ENCODE measurements around the gene IGFALS. TPM values are rescaled to one million over a fixed set of nuclear protein-coding genes. Genes with fewer than 3 reads are reported as not detected.

Gene IGFALS
- total RNA-seq, 1 donor = not detected

DNA sequence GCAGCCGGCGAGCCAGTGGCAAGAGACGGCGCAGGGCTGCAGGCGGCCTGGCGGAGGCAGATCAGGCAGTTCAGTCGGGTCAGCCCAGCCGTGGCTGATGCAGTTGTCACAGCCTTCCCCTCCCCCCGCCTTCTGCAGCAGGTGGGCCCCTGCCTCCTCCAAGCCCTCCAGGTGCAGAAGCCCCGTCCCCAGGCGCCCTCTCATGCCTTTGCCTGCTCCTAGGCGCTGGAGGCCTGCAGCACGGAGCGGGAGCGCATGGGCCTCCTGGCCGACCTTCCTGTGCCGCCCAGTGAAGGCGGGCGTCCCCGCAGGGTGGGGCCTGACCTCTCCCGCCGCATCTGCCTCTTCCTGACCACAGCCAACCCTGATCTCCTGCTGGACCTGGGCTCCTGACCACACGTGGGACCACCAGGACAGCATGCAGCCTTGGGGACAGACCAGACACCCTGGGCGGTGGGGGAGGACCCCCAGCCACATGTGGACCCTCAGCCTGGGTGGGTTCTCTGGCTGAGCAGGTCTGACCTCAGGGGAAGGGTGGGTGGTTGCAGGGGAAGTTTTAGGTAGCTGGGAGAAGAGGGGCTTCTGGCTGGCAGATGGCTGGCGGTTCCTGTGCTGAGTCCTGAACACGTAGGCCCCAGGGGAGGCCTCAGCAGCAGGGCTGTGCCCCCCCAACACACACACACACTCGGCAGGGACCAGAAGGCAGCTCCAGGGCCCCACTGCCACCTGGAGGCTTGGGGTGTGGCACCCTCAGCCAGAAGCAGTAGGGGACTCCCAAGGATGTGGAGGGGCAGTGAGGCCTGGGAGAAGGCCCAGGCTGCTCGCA is 17.4 kb downstream of the IGFALS start:
- TF ChIP-seq, protein P1, sequence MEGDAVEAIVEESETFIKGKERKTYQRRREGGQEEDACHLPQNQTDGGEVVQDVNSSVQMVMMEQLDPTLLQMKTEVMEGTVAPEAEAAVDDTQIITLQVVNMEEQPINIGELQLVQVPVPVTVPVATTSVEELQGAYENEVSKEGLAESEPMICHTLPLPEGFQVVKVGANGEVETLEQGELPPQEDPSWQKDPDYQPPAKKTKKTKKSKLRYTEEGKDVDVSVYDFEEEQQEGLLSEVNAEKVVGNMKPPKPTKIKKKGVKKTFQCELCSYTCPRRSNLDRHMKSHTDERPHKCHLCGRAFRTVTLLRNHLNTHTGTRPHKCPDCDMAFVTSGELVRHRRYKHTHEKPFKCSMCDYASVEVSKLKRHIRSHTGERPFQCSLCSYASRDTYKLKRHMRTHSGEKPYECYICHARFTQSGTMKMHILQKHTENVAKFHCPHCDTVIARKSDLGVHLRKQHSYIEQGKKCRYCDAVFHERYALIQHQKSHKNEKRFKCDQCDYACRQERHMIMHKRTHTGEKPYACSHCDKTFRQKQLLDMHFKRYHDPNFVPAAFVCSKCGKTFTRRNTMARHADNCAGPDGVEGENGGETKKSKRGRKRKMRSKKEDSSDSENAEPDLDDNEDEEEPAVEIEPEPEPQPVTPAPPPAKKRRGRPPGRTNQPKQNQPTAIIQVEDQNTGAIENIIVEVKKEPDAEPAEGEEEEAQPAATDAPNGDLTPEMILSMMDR (IDR thresholded peaks at IDR 0.05; ENCODE audit: insufficient read depth, low read depth, low read length) = no peak
- no peak for DNase-seq (ENCODE audit: low read depth)
- no peak overlapping the region for H3K4me3 ChIP-seq (ENCODE audit: low read depth, low read length)

DNA sequence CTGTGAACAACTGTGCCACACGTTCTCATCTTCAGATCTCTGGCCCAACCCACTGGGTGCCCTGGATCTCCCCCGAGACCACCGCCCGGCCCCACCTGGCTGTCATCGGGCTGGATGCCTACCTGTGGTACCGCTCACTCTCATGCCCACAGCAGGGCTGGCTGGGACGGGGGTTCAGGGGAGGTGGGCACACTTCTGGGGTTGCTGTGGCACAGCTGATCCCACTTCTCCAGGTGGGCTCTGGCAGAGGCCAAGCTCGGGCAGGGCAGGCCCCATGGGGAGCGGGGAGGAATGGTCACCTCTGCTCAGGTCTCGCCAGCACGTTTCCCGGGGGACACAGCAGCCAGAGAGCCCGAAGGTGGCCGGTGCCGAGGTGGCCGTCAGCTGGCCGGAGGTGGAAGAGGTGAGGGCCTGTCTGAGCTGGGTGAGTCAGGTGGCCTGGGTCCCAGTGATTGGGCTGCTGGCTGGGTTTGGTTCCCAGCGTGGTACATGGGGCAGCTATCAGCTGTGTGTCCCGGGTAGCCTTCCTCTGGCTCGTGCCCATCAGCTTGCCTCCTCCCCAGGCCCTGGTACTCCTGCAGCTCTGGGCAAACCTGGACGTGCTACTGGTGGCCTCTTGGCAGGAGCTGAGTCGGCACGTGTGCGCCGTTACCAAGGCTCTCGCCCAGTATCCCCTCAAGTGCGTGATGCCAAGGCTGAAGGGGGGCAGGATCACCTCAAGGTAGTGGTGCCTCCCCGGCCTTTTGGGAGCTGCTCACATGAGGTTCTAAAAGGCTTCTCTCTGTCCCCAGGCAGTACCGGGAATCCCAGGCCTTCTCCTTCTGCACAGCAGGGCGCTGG is 18.3 kb downstream of the IGFALS start:
- DNase-seq (ENCODE audit: low read depth) = no peak
- no peak overlapping the region for H3K4me3 ChIP-seq (ENCODE audit: low read depth, low read length)
- TF ChIP-seq, protein P1 (IDR thresholded peaks at IDR 0.05; ENCODE audit: insufficient read depth, low read depth, low read length) = no peak

DNA sequence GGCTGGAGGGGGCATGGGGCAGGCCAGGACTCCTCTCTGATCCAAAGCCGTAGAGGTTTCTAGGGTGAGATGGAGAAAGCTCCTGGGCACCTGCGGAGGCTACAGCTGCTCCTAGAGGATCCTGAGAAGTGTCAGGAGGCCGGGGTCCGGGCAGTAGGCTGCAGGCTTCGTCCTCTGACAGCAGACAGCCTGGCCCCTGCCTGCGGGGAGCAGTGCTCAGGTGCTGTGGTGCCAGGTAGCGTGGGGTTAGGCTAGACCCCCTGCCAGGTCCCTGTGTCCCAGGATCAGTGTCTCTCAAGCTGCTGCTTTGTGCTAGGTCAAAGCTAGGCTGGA is 19.1 kb downstream of the IGFALS start:
- peak overlapping the region; percentile 81 for H3K4me3 ChIP-seq (ENCODE audit: low read depth, low read length)
- TF ChIP-seq, protein P1 (IDR thresholded peaks at IDR 0.05; ENCODE audit: insufficient read depth, low read depth, low read length) = no peak
- DNase-seq (ENCODE audit: low read depth) = no peak

DNA sequence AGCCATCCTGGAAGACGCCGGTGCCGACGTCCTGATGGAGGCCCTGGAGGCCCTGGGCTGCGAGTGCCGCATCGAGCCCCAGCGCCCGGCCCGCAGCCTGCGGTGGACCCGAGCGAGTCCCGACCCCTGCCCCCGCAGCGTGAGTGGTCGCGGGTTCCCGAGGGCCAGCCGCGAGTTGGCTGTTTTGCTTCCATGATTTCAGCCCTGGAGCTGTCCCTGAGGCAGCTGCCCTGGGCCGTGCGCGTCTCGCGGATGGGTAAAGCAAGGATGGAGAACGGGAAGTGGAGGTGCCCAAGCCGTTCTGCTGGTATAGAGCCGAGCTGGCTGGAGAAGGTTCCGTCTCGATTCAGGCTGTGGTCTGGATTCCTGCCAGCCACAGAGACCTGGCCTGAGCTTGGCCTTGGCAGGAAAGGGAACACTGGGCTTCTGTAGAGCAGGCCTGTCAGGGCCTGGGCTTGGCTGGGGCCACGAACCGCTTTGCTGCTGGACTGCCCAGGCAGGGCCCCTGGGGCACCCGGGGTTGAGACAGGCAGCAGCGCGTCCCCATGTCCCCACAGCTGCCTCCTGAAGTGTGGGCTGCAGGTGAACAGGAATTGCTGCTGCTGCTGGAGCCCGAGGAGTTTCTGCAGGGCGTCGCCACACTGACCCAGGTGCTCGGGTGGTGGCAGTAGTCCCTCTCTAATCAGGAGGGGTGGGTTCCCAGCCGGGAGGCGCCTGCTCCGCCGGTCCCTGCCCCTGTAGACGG is 19.6 kb downstream of the IGFALS start:
- peak; percentile 52 for DNase-seq (ENCODE audit: low read depth)
- peak overlapping the region; percentile 81 for H3K4me3 ChIP-seq (ENCODE audit: low read depth, low read length)
- TF ChIP-seq, protein P1 (IDR thresholded peaks at IDR 0.05; ENCODE audit: insufficient read depth, low read depth, low read length) = no peak

DNA sequence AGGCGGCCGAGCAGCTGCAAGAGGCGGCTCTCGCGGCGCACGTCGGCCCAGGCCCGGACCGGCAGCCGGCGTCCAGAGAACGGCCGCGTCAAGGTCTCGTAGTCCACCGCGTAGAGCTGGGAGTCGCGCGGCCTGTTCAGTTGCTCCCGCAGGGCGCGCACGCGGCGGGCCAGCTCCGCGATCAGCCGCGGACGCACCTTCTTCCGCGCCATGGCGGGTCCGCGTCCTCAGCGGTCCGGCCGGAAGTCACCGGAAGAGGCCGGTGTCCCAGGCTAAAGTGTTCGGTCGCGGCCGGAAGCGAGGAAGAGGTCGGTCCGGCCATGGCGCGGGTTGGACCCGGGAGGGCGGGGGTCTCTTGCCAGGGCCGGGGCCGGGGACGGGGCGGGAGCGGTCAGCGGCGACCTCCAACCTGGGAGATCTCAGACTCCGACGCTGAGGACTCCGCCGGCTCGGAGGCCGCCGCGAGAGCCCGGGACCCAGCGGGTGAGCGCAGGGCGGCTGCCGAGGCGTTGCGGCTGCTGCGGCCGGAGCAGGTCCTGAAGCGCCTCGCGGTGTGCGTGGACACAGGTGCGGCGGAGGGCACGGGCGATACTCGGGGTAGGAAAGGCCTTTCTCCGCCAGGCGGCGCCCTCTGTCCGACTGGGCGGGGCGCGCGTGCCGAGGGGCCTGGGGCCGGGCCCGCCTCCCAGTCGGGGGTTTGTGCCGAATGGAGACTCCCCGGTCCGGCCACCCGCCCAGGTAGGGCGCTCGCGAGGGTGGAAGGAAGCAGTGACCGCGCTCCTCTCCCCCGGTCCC is 20.4 kb downstream of the IGFALS start, which contains the start of gene MRPS34:
Gene MRPS34 (minus strand): TSS at position 227 of the 795 bp plus-strand sequence. CDS start 15 bp downstream, at position 212.
- TF ChIP-seq, protein P1 (IDR thresholded peaks at IDR 0.05; ENCODE audit: insufficient read depth, low read depth, low read length) = peak; percentile 76
- DNase-seq (ENCODE audit: low read depth) = peak; percentile 88
- peak within 1 kb of the TSS; percentile 81 for H3K4me3 ChIP-seq (ENCODE audit: low read depth, low read length)

Data from fibroblast of villous mesenchyme (primary cell).